ENCODE measurements around the gene GNG13. TPM values are rescaled to one million over a fixed set of nuclear protein-coding genes. Genes with fewer than 3 reads are reported as not detected.
"Not testable (repeated sequence)": the region's sequence is repeated elsewhere in the genome, so short reads cannot be mapped to it uniquely, and the experiment has no call there.

GNG13 gene
- total RNA-seq, 1 experiment from 2014 or later: not detected

- Histone ChIP-seq H3K4me1 (no peaks in the 10 kb centered on the region), H3K4me3 (ENCODE audit: low read depth, low read length) (no peak overlapping the region), H3K9me3 (no peaks in the 10 kb centered on the region), H3K27me3 (replicated peaks; ENCODE audit: control insufficient read depth, insufficient read depth, low read length) (no peaks in the 10 kb centered on the region), H3K36me3 (ENCODE audit: control insufficient read depth, insufficient read depth, low read length) (no peaks in the 10 kb centered on the region)
- Mint-ChIP-seq H3K4me1 (ENCODE audit: low read depth, unreplicated experiment) (no peaks in the 10 kb centered on the region), H3K36me3 (ENCODE audit: insufficient read depth, unreplicated experiment) (no peaks in the 10 kb centered on the region), H3K4me3 (ENCODE audit: unreplicated experiment) (no peak overlapping the region), H3K27ac (ENCODE audit: unreplicated experiment) (no peak overlapping the region), H3K27me3 (ENCODE audit: insufficient read depth, unreplicated experiment) (no peaks in the 10 kb centered on the region), H3K9me3 (ENCODE audit: unreplicated experiment) (no peaks in the 10 kb centered on the region)
- intact Hi-C loops (cut with micrococcal nuclease; ENCODE audit: unreplicated experiment): no loop called here
- no peak for DNase-seq
- ChIA-PET CTCF (no interaction called here), POLR2A (no interaction called here)
- TF ChIP-seq, protein P1, sequence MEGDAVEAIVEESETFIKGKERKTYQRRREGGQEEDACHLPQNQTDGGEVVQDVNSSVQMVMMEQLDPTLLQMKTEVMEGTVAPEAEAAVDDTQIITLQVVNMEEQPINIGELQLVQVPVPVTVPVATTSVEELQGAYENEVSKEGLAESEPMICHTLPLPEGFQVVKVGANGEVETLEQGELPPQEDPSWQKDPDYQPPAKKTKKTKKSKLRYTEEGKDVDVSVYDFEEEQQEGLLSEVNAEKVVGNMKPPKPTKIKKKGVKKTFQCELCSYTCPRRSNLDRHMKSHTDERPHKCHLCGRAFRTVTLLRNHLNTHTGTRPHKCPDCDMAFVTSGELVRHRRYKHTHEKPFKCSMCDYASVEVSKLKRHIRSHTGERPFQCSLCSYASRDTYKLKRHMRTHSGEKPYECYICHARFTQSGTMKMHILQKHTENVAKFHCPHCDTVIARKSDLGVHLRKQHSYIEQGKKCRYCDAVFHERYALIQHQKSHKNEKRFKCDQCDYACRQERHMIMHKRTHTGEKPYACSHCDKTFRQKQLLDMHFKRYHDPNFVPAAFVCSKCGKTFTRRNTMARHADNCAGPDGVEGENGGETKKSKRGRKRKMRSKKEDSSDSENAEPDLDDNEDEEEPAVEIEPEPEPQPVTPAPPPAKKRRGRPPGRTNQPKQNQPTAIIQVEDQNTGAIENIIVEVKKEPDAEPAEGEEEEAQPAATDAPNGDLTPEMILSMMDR (IDR thresholded peaks at IDR 0.05; ENCODE audit: insufficient read depth in 1 of 2, low read depth in 1 of 2, low read length in 1 of 2, severe bottlenecking in 1 of 2, unreplicated experiment in 1 of 2): no peak
- no TSS peak for BruUV-seq (replicated peaks)
These were observed 39.3 kb upstream of the GNG13 start for GRCh38 chr16:839643-840408.

GRCh38 chr16:838741-839140, 38.2 kb upstream of the GNG13 start:
- Mint-ChIP-seq H3K27me3 (ENCODE audit: insufficient read depth, unreplicated experiment) (no peaks in the 10 kb centered on the region), H3K27ac (ENCODE audit: unreplicated experiment) (no peak overlapping the region), H3K4me3 (ENCODE audit: unreplicated experiment) (no peak overlapping the region), H3K9me3 (ENCODE audit: unreplicated experiment) (no peaks in the 10 kb centered on the region), H3K4me1 (ENCODE audit: low read depth, unreplicated experiment) (no peaks in the 10 kb centered on the region), H3K36me3 (ENCODE audit: insufficient read depth, unreplicated experiment) (no peaks in the 10 kb centered on the region)
- Histone ChIP-seq H3K4me3 (ENCODE audit: low read depth, low read length) (no peak overlapping the region), H3K4me1 (no peaks in the 10 kb centered on the region), H3K36me3 (ENCODE audit: control insufficient read depth, insufficient read depth, low read length) (no peaks in the 10 kb centered on the region), H3K27me3 (replicated peaks; ENCODE audit: control insufficient read depth, insufficient read depth, low read length) (no peaks in the 10 kb centered on the region), H3K9me3 (no peaks in the 10 kb centered on the region)
- CTCF ChIA-PET: no interaction called here
- no peak for DNase-seq
- no TSS peak for BruUV-seq (replicated peaks)
- intact Hi-C loops (cut with micrococcal nuclease; ENCODE audit: unreplicated experiment): no loop called here
- TF ChIP-seq, protein P1 (IDR thresholded peaks at IDR 0.05; ENCODE audit: insufficient read depth in 1 of 2, low read depth in 1 of 2, low read length in 1 of 2, severe bottlenecking in 1 of 2, unreplicated experiment in 1 of 2): no peak
- POLR2A ChIA-PET: no interaction called here

DNA sequence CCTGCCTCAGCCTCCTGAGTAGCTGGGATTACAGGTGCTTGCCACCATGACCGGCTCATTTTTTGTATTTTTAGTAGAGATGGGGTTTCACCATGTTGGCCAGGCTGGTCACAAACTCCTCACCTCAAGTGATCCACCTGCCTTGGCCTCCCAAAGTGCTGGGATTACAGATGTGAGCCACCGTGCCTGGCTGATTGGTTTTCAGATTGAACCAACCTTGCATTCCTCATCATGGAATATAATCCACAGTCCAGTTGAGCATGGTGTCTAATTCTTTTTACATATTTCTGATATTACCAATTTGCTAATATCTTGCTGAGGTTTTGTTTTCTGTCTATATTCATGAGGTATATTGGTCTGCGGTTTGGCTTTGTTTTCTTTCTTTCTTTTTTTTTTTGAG, 36.3 kb upstream of the GNG13 start:
- H3K4me3 ChIP-seq (ENCODE audit: low read depth, low read length); H3K9me3 Mint-ChIP-seq (ENCODE audit: unreplicated experiment); H3K27me3 Mint-ChIP-seq (ENCODE audit: insufficient read depth, unreplicated experiment); H3K4me3 Mint-ChIP-seq (ENCODE audit: unreplicated experiment); intact Hi-C loops (cut with micrococcal nuclease; ENCODE audit: unreplicated experiment); H3K36me3 ChIP-seq (ENCODE audit: control insufficient read depth, insufficient read depth, low read length); BruUV-seq (replicated peaks); H3K36me3 Mint-ChIP-seq (ENCODE audit: insufficient read depth, unreplicated experiment); DNase-seq; H3K9me3 ChIP-seq; H3K27me3 ChIP-seq (replicated peaks; ENCODE audit: control insufficient read depth, insufficient read depth, low read length); CTCF ChIA-PET; H3K27ac Mint-ChIP-seq (ENCODE audit: unreplicated experiment); POLR2A ChIA-PET; H3K4me1 ChIP-seq; H3K4me1 Mint-ChIP-seq (ENCODE audit: low read depth, unreplicated experiment): not testable (repeated sequence)

All from Caco-2 (cell line).